ENCODE results near the gene BANF1.
"Not testable (repeated sequence)": the region's sequence is repeated elsewhere in the genome, so short reads cannot be mapped to it uniquely, and the experiment has no call there.

BANF1 gene

DNA sequence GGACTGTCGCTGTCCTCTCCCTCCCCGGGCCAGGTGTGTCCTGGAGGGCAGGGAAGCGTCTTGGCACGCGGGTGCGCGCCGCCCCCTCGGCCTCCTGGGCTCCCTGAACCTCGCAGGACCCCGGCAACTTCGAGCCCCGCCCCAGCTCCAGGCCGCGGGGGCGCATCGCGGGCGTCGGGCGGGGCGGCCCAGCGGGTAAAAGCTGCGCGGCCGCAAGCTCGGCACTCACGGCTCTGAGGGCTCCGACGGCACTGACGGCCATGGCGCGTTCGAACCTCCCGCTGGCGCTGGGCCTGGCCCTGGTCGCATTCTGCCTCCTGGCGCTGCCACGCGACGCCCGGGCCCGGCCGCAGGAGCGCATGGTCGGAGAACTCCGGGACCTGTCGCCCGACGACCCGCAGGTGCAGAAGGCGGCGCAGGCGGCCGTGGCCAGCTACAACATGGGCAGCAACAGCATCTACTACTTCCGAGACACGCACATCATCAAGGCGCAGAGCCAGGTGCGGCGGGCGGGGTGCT is 9.5 kb downstream of the BANF1 start, which contains the start of gene CST6:
CST6 (plus strand) TSS at position 224 of the 519 bp plus-strand sequence; CDS start at position 261, 37 bp downstream.
- no peak for DNase-seq

DNA sequence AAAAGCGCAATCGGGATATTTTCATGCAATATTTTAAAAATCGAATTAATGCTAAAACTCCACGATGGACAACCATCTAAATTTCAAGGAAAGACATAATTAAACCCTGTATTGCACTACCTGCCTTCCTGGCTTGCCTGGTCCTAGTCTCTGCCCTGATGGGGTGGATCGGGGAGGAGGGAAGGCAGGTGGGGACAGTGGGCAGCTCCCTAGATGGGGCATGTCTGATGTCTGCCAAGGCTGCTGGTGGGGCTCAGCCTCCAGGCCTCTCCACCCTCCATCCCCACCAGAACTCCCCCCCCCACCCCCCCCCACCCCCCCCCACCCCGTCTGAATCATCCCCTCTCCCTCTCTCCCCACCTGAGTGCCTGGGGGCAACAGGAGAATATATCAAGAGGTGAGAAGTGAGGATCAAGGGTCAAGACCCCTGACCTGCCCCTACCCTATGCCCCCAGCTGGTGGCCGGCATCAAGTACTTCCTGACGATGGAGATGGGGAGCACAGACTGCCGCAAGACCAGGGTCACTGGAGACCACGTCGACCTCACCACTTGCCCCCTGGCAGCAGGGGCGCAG is 10.2 kb downstream of the BANF1 start:
- no peak for DNase-seq

DNA sequence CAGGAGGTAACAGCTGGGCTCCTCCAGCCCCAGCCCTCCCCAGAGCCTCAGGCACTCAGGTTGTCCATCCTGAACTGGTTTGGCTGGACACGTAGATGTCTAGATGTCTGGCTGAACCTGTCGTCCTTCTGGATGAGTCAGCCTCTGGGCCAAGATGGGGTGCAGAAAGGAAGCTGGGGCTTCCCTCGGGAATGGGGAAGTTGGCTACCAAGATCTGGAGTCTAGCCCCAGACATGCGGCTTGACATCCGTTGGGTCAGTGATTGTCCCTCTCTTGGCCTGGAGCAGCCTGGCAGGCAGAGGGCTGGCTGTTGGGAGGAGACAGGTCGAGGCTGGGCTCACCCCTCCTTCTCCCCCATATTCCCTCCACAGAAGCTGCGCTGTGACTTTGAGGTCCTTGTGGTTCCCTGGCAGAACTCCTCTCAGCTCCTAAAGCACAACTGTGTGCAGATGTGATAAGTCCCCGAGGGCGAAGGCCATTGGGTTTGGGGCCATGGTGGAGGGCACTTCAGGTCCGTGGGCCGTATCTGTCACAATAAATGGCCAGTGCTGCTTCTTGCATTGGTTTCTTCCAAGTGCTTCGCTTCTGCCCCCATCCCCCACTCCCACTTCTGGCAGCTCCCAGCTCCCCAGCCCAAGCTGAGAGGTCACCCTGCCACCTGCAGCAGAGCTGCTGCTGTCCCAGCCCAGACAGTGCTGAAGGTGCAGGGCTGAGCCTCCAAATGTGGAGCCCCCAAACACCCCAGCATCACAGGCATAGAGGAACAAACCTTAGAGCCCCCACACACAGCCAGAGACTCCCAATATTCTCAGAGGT is 10.9 kb downstream of the BANF1 start:
- DNase-seq: no peak

DNA sequence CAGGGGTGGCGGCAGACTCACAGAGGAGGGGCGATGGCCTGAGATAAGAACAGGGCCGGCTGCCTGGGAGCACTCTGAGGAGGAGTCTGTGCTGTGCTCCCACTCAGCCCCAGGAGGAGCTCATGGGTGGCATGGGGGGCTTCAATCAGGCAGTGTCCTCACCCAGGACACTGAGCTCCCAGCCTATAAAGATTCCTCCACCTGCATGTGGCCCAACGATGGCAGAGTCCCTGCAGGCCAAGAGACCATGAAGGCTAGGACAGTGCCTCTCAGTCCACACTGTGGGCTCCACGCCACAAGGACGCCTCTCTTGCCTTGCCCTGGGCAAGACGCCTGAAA is 11.4 kb downstream of the BANF1 start:
- no peak for DNase-seq

DNA sequence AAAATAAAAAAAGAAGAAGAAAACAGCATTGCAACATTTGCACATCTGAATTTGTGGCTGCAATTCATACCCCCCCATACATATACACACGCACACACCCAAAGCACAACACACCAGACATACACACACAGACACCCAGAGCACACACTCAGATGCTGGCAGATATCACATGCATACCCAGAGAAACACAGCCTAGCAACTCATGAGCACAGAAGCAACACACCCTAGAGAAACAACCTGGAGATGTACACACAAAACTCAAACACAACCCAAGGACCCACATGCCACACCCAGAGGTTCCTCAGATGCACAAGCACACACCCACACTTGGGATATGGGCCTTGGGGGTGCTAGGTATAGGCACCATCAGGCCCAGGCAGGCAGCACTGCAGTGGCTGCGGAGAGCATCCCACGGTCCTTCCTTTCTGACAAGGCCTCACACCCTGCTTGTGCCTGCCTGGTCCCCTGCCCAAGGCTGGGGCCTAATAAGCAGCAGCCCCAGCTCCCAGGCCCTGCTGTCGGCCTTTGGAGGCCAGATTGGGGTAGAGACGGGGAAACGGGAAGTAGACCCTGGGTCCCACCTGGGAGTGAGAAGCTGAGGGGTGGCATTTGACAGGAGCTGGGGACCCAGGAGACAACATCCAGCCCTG is 12.6 kb downstream of the BANF1 start:
- DNase-seq: no peak

DNA sequence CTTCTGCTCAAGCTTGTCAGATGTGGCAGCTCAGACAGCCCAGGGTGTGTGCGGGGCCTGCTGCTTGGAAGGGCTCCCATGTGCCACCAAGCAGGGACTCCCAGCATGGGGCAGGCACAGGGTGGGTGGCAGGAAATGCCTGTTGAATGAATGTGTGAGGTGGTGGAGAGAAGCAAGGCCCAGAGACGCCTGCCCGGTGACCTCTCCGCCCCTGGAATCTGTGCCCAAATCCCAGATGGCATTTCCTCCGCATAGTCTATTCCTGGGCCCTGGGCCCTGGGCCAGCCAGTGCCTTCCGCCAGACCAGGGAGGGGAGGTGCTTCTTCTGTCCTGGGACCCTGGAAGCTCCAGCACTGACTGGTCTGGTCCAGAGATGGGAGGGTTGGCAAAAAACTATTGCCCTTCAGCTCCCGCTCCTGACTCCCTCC is 13.2 kb downstream of the BANF1 start:
- no peak for DNase-seq

DNA sequence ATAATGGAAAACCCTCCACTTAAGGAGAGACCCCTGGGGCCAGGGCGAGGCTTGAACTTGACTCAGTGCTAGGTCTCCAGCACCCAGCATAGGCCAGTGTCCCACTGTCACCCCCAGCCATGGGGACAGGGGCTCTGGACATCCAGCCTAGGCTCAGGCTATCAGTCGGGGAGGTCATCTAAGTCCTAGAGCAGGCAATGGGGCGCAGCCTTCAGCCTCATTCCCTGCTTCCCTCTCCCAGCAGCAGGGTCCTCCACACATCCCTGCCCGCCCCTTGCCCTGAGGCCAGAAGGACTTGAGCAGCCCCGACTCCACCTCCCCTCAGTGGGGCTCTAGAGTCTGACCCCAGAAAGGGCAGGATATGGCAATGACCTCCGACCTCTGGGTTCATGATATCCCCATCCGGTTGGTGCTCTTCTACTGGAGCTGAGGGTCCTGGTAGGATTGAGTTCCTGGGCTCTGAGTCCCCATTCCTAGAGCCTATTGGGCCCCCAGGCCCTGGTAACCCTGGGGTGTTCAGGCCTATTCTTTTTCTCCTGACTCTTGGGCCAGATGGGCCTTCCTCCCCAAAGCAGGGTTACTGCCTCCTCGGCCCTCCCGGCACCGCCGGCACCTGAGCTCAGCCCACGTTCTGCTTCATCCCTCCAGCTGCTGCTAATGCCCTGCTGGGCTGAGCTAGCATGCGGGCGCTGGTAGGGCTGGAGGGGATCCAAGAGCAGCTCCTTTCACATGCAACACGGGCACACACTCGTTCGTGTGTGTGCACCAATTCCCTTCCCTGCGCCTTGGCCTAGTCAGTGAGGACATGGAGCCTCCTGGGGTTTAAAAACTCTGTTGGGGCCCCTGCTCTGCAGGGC is 13.9 kb downstream of the BANF1 start:
- no peak for DNase-seq

DNA sequence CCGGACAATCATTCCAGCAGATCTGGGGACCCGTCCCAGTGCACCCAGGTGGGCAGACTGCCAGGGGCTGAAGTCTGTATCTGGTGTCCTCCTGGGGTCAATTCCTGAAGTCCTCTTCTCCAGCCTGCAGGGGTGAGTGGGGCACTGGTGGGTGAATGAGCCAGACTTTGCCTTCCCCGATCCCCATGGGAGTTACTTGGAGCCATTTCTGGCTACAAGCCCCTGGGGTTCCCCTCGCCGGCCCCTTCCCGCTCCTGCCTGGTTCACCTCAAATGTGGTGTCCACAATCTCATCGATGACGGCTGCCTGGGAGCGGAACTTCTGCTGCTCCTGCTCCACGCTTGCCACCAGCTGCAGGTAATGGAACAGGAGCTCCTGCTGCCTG is 14.5 kb downstream of the BANF1 start:
- no peak for DNase-seq

DNA sequence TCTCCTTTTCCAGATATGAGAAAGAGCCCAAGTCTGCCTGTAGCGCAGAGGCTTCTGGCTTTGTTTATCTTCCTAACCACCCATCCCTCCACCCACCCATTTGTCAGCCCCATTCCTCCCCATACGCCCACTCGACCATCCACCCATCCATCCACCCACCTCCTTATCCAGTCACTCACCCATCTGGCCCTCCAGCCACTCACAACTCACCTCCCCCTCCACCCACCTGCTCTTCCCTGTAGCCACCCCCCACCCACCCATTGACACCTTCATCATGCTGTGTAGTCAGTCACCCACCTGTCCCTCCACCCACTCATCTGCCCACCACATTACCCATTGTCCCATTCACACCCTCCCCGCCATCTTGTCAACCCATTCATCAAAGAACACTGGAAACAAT is 15.0 kb downstream of the BANF1 start:
- DNase-seq: no peak

DNA sequence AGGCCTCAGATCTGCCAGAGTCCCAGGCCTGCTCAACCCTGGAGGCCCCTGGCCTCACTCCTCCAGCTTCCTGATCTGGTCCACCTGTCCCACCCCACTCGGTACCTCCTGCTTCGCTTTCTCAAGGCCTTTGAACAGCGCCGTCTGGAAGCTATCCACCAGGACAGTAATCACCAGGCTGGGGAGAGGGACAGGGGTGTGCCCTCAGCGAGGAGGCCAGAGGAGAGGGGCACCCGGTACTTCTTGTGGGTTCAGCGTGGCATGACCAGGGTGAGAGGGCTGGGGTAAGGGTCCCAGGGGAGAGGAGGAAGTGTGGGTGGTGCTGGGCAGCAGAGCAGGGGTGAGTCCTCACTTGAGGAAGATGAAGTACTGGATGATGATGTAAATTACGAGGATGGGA is 17.9 kb downstream of the BANF1 start:
- DNase-seq: no peak

DNA sequence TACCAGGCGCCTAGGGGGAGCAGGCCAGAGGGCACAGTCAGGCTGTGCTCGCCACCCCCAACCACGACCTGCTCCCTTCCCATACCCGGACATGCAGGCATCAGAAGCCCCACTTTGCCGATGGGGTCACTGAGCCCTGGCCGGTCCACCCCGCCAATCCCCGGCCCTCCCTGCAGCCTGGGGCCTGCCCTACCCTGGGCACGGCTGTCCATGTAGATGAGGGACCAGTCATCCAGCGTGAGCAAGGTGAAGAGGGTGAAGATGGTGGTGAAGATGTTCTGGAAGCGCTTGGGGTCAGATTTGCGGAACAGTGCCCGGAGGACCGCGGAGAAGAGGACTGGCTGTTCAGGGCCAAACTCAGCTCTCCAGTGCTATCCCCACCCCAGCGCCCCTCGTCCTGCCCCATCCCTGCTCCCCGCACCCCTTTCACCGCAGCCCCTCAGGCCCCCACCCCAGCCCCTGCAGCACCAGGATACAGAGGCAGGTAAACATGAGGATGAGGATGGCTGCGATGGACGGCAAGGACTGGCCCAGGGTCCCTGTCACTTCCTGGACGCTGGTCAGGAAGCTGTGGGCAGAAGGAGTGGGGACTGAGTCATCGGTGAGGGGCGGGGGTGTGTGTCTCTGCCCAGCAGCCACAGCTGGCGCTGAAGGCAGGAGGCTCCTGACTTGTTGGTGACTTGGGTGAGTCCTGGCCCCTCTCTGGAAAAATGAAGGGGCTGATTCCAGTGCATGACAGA is 18.5 kb downstream of the BANF1 start:
- DNase-seq: peak; percentile 24

DNA sequence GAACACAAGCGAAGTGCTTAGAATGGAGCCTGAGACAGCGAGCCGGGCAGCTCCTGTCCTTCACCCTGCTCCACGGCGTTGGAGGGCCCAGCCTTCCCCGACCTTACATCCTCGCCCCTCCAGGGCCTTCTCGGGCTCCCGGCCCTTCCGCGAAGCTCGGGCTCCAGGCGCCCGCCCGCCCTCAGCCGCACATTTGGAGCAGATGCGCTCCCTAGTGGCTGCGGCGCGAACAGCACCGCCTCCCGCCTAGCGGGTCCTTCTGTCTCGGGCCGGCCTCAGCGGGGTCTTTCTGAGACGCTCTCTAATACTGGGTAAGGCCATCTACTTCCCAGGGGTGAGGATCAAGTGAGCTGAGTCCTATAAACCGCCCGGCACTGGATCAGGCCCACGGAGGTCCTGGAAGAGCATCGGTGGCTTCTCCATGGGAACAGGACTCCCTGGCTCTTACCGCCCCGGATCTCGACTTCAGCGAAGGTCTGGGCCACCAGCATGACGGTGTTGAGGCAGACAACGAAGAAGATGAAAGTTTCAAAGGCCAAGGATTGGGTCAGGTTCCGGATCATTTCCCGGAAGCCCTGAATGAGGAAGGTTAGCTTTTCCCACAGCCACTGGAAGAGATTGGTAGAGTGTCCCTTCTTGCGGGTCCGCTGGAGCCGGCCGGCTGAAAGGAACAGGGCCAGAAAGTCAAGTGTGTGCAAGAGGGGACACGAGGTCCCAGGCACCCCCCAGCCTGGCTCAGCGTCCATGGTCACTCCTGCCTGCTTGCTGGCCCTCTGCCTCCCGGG is 20.3 kb downstream of the BANF1 start:
- DNase-seq: peak; percentile 83

DNA sequence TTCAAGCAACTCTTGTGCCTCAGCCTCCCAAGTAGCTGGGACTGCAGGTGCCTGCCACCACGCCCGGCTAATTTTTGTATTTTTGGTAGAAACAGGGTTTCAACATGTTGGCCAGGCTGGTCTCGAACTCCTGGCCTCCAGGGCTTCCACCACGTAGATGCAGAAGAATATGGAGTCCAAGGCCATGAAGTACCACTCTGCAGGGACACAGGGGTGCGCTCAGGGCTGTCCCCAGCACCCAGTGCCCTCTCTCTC is 20.8 kb downstream of the BANF1 start:
- not testable (repeated sequence) for DNase-seq

DNA sequence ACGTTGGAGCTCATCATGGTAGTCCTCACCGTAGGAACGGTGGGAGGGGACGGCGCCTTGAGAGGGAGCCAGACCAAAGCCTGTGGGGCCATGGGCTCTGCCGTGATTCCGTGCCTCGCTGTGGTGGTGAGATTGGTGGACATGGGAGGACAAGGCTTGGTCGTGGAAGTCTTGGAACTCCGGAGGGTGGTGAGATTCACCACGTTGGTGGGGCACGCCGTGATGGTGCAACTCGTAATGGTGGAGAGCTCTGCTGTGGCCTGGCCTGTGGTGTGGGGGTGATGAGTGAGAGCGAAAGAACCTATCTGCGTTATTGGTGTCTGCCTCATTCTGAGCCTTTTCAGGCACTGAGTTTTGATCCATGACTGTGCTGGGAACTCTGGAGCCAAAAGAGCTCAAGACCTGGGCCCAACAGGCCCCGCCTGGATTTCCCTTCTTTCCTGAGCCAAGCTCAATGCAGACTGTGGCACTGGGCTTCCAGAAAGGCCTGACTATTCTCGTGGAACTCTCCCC is 23.8 kb downstream of the BANF1 start, which contains the start of gene CATSPER1:
CATSPER1 (minus strand) TSS at position 463 of the 513 bp plus-strand sequence; CDS start at position 363, 100 bp downstream.
- DNase-seq: no peak

DNA sequence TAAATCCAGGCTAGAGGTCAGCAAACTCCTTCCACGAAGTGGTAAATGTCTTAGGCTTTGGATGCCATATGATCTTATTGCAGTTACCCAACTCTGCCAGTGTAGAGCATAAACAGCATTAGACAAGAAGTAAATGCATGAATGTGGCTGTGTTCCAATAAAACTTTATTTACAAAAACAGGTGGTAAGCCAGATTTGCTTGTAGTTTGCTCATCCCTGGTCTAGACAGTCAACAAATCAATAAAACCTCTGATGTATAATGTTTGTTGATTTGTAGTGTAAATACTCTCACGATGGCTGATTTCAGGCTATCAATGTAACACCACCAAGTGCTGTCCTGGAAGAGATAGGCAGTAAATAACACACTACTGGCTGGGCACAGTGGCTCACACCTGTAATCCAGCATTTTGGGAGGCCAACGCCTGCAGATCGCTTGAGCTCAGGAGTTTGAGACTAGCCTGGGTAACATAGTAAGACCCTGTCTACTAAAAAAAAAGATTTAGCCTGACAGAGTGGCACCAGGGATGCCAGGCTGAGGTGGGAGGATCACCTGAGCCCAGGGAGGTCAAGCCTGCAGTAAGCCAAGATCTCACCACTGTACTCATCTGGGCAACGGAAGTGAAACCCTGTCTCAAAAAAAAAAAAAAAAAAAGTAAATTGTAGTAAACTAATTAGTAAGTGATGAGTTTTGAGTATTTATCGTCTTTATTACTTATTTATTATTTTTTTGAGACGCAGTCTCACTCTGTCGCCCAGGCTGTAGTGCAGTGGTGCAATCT is 30.8 kb downstream of the BANF1 start:
- no peak for DNase-seq

DNA sequence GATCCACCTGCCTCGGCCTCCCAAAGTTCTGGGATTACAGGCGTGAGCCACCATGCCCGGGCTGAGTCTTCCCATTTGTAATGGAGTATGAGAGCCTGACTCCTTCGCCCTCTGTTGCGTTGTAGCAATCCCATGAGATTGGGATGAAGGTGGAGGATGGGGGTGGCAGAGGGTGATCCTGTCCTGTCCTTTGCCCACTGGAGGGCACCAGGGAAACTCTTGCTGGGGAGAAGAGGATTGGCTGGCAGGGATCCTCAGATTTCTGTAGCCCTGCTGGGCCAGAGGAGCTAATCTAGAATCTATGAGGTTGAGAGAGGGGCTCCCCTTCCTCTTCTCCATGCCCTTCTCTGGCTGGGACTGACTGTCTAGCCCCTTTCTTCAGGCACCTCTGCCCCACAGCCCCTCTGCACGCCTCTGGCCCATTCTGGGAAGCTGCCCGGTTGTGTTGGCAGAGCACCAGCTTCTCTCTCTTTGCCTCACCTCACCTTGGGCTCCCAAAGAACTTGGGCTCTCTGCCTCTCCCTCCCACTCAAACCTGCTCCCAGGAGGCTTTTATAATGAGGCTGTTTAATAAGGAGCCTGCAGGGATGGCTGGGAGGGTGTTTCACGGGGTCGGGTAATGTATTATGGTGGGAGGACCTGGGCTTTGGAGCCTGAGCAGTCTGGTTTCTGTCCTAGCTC is 33.5 kb downstream of the BANF1 start:
- no peak for DNase-seq

DNA sequence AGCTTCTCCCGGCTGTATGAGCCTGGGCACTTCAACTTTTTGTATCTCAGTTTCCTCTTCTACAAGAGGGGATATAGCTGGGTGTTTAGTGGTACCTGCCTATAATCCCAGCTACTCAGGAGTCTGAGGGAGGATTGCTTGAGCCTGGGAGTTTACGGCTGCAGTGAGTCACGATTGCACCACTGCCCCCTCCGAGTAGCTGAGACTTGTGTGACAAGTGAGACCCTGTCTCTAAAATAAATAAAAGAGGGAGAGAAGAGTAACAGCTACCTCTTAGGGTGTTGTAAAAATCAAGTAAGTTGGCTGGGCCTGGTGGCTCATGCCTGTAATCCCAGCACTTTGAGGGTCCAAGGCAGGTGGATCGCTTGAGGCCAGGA is 34.0 kb downstream of the BANF1 start:
- DNase-seq: no peak

DNA sequence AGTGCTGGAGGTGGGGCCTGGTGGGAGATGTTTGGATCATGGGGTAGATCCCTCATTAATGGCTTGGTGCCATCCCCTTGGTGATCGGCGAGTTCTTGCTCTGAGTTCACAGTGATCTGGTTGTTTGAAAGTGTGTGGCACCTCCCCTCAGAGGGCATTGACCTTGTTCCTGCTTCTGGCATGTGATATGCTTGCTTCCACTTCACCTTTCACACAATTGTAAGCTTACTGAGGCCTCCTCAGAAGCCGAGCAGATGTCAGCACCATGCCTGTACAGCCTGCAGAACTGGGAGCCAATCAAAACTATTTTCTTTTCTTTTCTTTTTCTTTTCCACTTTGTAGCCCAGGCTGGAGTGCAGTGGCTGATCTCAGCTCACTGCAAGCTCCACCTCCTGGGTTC is 35.0 kb downstream of the BANF1 start:
- DNase-seq: no peak

DNA sequence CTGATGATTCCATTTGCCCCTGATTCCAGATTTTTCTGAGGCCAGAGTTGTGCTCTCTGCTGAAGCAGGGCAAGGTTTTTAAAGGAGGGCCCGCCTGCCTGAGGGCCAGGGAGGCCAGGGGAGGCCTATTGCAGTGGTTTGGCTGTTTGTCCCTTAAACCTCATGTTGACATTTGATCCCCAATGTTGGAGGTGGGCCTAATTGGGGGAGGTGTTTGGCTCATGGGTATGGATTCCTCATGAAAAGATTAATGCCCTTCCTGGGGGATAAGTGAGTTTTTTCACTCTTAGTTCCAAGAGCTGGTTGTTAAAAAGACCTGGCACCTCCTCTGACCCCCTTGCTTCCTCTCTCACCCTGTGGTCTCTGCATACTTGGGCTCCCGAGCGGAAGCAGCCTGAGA is 37.5 kb downstream of the BANF1 start:
- no peak for DNase-seq
